ENCODE data around the gene ZC3H12D. TPM values are rescaled to one million over a fixed set of nuclear protein-coding genes. Genes with fewer than 3 reads are reported as not detected.

The ZC3H12D gene
- total RNA-seq, 1 donor from 2014 or later, result 0.07 TPM

- DNase-seq (ENCODE audit: low read depth, low spot score), result no peak
Measured at GRCh38 chr6:149443411-149444181, 41.2 kb downstream of the ZC3H12D start.

GRCh38 chr6:149441740-149442139 is 43.1 kb downstream of the ZC3H12D start:
- DNase-seq (ENCODE audit: low read depth, low spot score), result no peak

DNA sequence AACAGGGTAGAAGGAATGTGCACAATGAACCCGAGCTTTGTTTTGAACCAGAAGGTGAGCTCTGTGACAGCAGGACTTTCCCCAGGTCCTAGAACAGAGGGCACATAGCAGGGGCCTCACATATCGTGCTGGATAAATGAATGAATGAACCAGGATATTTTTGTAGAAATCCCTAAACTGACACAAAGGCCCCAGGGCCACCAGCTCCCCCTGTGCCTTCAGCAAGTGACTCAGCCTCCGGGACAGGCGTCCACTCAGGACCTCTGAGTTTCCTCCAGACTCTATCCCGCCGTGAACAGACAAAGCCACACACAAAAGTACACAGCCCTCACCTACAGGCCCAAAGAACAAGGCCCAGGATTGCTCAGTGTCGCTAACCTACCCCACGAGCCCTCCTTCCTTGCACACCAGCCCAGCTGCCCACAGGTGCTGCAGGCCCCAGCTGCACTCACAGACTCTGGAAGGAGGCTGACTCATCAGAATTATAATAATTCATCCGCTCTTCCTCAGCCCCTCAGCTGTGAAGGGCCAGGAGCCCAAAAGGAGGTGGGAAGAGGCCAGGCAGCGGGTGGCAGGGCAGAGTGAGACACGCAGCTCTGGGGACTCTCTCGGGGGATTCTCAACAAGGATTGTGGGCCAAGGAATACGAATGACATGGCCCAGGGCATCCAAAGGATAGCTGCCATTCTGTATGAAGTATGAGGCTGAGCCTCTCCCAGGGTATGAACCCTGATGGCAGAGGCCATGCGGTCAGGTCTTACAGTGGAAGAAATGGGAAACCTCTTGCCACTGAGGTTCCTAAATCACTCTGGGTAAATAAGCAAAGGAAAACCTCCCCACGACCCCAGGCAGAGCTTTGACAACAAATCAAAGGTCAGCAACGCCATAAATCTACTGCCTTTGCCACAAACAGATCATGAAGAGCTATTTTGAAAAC is 43.8 kb downstream of the ZC3H12D start:
- no peak for DNase-seq (ENCODE audit: low read depth, low spot score)

- DNase-seq (ENCODE audit: low read depth, low spot score), result no peak
Measured at GRCh38 chr6:149439626-149440025, 45.2 kb downstream of the ZC3H12D start.

DNA sequence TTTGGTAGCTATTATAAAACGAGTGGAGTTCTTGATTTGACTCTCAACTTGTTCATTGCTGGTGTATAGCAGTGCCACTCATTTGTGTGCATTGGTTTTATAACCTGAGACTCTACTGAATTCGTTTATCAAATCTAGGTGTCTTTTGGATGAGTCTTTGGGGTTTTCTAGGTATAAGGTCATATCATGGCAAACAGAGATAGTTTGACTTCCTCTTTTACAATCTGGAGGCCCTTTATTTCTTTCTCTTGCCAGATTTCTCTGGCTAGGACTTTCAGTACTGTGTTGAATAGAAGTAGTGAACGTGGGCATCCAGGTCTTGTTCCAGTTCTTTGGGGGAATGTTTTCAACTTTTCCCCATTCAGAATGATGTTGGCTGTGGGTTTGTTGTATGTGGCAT is 46.0 kb downstream of the ZC3H12D start:
- DNase-seq (ENCODE audit: low read depth, low spot score), result no peak

GRCh38 chr6:149437212-149437611 is 47.6 kb downstream of the ZC3H12D start:
- no peak for DNase-seq (ENCODE audit: low read depth, low spot score)

DNA sequence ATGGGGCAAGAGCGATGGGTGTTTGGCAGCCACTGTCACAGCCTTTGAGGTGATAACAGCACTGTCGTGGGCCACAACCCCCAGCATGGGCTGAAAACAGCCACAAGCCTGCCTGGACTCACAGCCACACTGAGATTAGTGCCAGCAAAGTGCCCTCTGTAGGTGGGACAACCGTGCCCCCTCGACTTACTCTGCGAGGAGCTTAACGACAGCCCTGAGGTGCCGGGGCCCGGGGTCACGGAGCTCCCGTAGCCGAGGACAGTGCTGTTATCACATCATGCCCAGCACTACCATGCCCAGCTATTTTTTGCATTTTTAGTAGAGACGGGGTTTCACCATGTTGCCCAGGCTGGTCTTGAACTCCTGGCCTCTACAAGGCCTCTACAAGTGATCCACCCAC is 48.2 kb downstream of the ZC3H12D start:
- no peak for DNase-seq (ENCODE audit: low read depth, low spot score)

DNA sequence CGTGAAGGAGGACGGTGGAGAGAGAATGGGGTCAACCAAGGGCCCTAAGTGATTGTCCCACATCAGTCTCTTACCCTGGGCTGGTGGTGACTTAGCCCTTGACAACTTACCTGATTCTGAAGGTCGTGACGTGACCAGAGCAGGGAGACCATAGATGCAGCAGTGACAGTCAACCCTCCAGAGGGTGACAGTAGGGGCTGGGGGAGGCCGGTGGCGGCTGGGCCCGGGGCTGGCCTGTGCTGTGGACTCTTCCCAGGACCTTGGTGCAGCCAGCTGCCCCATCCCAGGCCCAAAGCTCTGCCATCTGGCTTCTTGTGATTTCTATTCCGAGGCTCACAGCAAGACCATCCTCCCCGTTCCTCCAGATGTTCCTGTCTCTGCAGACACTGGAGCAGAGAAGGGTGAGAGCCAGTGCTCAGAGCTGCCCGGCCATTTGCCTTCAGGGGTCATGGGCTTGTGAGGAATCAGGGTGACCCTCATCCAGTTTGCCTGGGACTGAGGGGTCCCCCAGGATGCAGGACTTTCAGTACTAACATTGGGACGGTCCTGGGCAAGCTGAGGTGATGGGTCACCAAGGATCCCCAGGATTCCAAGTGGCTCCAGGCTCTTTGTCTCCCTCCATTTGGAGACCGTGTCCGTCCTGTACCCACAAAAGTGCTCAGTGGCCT is 48.8 kb downstream of the ZC3H12D start:
- no peak for DNase-seq (ENCODE audit: low read depth, low spot score)

DNA sequence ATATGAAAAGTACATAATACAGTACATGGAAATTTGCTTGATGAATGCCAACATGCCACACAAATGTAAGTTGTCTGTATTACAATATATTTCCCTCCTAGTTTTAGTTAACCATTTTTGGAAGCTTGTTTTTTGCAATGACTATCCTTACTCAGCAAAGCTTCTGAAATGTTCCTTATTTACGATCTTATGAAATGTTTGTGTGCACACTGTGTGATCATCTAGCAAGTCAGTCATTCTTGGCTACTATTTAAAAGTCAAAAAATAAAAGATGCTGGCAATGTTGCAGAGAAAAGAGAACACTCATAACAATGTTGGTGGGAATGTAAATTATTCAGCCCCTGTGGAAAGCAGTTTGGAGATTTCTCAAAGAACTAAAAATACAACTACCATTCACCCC is 50.9 kb downstream of the ZC3H12D start:
- DNase-seq (ENCODE audit: low read depth, low spot score), result no peak

DNA sequence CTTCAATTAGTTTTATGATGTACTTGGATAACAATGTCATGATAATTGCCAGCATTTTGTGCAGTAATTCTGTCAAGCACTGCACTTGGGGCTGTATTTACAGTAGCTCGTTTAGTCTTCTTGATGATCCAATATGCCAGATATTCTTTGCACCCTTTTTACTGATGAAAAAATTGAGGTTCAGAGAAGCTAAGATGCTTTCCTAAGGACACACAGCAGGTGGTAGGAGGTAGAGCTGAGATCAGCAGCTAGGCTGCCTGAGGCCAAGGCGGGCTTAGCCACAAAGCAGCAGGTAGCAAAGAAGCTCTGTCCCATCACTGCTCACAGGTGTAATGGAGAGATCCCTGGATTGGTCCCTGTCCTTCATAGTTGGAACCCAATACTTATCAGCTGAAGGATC is 51.4 kb downstream of the ZC3H12D start:
- DNase-seq (ENCODE audit: low read depth, low spot score), result no peak

- peak; percentile 26 for DNase-seq (ENCODE audit: low read depth, low spot score)
Measured at GRCh38 chr6:149431905-149432775, 52.7 kb downstream of the ZC3H12D start.

GRCh38 chr6:149429427-149430360 is 55.1 kb downstream of the ZC3H12D start:
- no peak for DNase-seq (ENCODE audit: low read depth, low spot score)

DNA sequence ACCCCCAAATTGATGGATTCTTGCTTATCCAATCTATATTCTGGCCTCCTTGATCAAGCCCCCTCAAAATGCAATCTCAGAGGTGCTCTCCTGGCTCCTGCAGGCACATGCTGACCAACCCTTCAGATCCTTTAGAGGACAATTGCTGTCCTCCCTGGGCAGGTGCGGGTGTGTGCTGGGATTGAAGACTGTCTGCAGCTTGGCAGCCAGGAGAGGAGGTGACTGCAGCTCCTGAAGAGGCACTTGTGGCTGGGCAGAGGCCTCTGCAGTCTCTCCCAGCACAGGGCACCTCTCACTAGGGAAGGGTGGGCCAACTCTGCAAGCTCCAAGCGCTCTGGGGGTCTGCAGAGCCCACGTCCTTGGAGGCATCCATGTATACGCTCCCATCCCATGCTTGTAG is 56.2 kb downstream of the ZC3H12D start:
- no peak for DNase-seq (ENCODE audit: low read depth, low spot score)

- DNase-seq (ENCODE audit: low read depth, low spot score), result no peak
Measured at GRCh38 chr6:149425754-149426153, 59.1 kb downstream of the ZC3H12D start.

- DNase-seq (ENCODE audit: low read depth, low spot score), result no peak
Measured at GRCh38 chr6:149425224-149425623, 59.6 kb downstream of the ZC3H12D start.

DNA sequence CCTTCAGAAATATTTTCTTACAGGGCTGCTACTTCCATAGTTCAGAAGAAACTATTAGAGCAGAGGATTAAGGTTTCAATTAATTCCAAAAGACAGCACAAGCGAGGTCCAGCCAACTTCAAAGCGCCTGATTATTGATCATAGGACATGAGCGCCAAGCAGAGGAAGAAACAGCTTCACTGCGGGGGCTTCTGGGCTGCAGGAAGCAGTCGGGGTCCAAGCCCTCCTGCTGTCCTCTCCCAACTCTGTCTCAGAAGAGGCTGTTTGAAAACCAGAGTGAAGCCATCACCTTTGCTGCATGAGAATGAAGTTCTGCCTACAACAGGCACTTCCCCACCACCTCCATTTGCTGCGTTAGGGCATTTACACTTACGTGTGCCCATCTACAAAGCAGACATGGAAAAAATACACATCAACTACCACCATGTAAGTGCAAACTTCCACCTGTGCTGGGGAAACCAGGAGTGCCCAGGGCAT is 60.8 kb downstream of the ZC3H12D start:
- DNase-seq (ENCODE audit: low read depth, low spot score), result no peak

GRCh38 chr6:149422581-149422980 is 62.2 kb downstream of the ZC3H12D start:
- no peak for DNase-seq (ENCODE audit: low read depth, low spot score)

DNA sequence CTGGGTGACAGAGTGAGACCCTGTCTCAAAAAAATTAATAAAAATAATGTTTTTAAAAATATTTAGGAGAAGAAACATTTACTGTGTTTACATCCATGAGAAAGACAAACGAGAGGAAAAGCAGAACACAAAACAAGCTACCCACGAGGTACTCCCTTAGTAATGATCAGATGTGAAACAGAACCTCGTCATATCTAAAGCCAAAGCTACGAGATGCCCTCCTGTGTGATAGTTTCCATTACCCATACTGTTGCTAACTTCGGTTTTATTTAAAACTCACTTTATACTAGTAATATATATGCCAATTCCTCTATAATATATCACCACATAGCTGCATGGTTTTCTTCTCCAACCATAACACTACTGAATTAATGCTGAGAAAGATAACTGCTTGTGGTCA is 63.7 kb downstream of the ZC3H12D start:
- DNase-seq (ENCODE audit: low read depth, low spot score), result no peak

DNA sequence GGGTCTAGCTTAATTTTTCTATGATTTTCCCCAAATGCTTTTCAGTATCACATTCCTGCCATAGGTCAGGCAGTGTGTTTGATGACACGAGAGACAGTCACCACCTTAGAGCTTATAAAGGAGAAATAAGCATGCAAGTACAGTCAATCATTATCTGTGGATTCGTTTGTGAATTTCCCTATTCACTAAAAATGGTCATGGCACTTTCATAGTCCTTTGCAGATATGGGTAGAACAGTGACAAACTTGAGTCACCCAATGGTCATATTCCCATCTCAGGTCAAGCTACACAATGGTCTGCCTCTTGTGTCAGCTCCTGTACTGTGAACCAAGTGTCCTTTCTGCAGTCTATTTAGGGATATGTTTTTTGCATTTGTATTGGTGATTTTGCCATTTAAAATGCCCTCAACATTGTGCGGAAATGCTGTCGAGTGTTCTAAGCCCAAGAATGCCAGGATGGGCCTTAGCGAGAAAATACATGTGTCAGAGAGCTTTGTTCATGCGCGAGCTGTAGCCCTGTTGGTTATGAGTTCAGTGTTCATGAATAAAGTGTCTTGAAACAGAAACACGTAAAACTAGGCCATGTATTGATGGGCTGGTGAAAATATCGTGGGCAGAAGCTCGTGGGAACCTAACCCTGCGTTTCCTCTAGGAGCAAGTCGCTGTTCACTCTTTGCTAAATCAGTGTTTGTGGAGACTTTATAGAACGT is 65.0 kb downstream of the ZC3H12D start:
- no peak for DNase-seq (ENCODE audit: low read depth, low spot score)
